ENCODE measurements around the gene MAGI2.

MAGI2 gene

GRCh38 chr7:79285756-79286155 is 167.7 kb downstream of the MAGI2 start:
- Histone ChIP-seq H3K27me3 (peaks cover 25% of the 10 kb centered on the region), H3K27ac (no peak overlapping the region), H3K9me3 (no peaks in the 10 kb centered on the region), H3K4me1 (ENCODE audit: control insufficient read depth in 1 of 2, insufficient read depth in 1 of 2, low read depth in 1 of 2, low read length in 1 of 2) (no peaks in the 10 kb centered on the region), H3K36me3 (no peaks in the 10 kb centered on the region), H3K4me3 (ENCODE audit: low read depth in 1 of 2, low read length in 1 of 2) (no peak overlapping the region)
- no peak for TF ChIP-seq CTCF (IDR thresholded peaks at IDR 0.05)

- no peaks in the 10 kb centered on the region for H3K36me3 ChIP-seq
- no peaks in the 10 kb centered on the region for H3K4me1 ChIP-seq (ENCODE audit: control insufficient read depth in 1 of 2, insufficient read depth in 1 of 2, low read depth in 1 of 2, low read length in 1 of 2)
- TF ChIP-seq CTCF (IDR thresholded peaks at IDR 0.05): no peak
- no peak overlapping the region for H3K4me3 ChIP-seq (ENCODE audit: low read depth in 1 of 2, low read length in 1 of 2)
- no peaks in the 10 kb centered on the region for H3K9me3 ChIP-seq
- no peak overlapping the region for H3K27ac ChIP-seq
- H3K27me3 ChIP-seq: peaks cover 25% of the 10 kb centered on the region
Measured at GRCh38 chr7:79284211-79284610, 169.3 kb downstream of the MAGI2 start.

- Histone ChIP-seq H3K27me3 (peaks cover 25% of the 10 kb centered on the region), H3K27ac (no peak overlapping the region), H3K9me3 (no peaks in the 10 kb centered on the region), H3K36me3 (no peaks in the 10 kb centered on the region), H3K4me1 (ENCODE audit: control insufficient read depth in 1 of 2, insufficient read depth in 1 of 2, low read depth in 1 of 2, low read length in 1 of 2) (no peaks in the 10 kb centered on the region), H3K4me3 (ENCODE audit: low read depth in 1 of 2, low read length in 1 of 2) (no peak overlapping the region)
- TF ChIP-seq CTCF (IDR thresholded peaks at IDR 0.05): no peak
Measured at GRCh38 chr7:79282882-79283602, 170.4 kb downstream of the MAGI2 start.

GRCh38 chr7:79282070-79282694 is 171.3 kb downstream of the MAGI2 start:
- Histone ChIP-seq H3K36me3 (no peaks in the 10 kb centered on the region), H3K9me3 (no peaks in the 10 kb centered on the region), H3K4me3 (ENCODE audit: low read depth in 1 of 2, low read length in 1 of 2) (no peak overlapping the region), H3K4me1 (ENCODE audit: control insufficient read depth in 1 of 2, insufficient read depth in 1 of 2, low read depth in 1 of 2, low read length in 1 of 2) (no peaks in the 10 kb centered on the region), H3K27me3 (peaks cover 22% of the 10 kb centered on the region), H3K27ac (no peak overlapping the region)
- no peak for TF ChIP-seq CTCF (IDR thresholded peaks at IDR 0.05)

GRCh38 chr7:79281426-79281825 is 172.0 kb downstream of the MAGI2 start:
- no peak overlapping the region for H3K4me3 ChIP-seq (ENCODE audit: low read depth in 1 of 2, low read length in 1 of 2)
- H3K27ac ChIP-seq: no peak overlapping the region
- TF ChIP-seq CTCF (IDR thresholded peaks at IDR 0.05): no peak
- H3K36me3 ChIP-seq: no peaks in the 10 kb centered on the region
- no peaks in the 10 kb centered on the region for H3K4me1 ChIP-seq (ENCODE audit: control insufficient read depth in 1 of 2, insufficient read depth in 1 of 2, low read depth in 1 of 2, low read length in 1 of 2)
- H3K9me3 ChIP-seq: no peaks in the 10 kb centered on the region
- H3K27me3 ChIP-seq: peaks cover 21% of the 10 kb centered on the region

All from neutrophil (primary cell).